ENCODE data around the gene IDH3G. TPM values are rescaled to one million over a fixed set of nuclear protein-coding genes. Genes with fewer than 3 reads are reported as not detected.

Gene IDH3G
- total RNA-seq, 1 donor from 2014 or later: 41.9 TPM

DNA sequence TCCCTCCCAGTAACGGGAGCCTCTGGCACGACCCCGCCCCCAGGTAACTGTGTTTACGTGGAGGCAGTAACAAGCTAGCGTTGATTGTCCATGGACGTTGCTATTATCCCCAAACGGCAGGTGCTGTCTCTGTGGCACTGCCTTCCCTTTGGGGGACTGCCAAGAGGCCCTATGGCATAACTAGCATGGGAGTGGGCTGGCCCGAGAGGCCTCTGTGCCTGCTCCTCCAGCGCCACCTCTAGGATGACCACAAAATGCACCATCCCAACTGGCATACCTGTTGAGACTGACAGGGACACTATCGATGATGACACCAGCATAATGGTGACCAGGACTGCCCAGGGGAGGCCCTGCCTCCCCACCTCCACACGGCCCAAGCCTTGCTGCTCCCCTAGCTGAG, 11.9 kb downstream of the IDH3G start:
- H3K79me2 ChIP-seq (ENCODE audit: insufficient read depth, low read length): no peaks in the 10 kb centered on the region
- H3K4me3 ChIP-seq (ENCODE audit: insufficient read depth, low read depth, low read length): no peak overlapping the region
- H3K4me1 ChIP-seq (ENCODE audit: insufficient read depth, low read length): no peaks in the 10 kb centered on the region
- DNase-seq (ENCODE audit: low read depth) (no peak), FAIRE-seq (no peak)
- H4K20me1 ChIP-seq (ENCODE audit: insufficient read depth, low read length): no peaks in the 10 kb centered on the region
- H3K27me3 ChIP-seq (ENCODE audit: insufficient read depth, low read length): no peaks in the 10 kb centered on the region
- no peak overlapping the region for H2AFZ ChIP-seq (ENCODE audit: low read depth, low read length)
- H3K36me3 Mint-ChIP-seq (ENCODE audit: low read depth, unreplicated experiment): no peaks in the 10 kb centered on the region
- no peak overlapping the region for H3K9ac ChIP-seq (ENCODE audit: low read length)
- no peaks in the 10 kb centered on the region for H3K27me3 Mint-ChIP-seq (ENCODE audit: low read depth, unreplicated experiment)
- no peak overlapping the region for H3K4me3 Mint-ChIP-seq (ENCODE audit: unreplicated experiment)
- no peak for TF ChIP-seq EZH2 (IDR thresholded peaks at IDR 0.05; ENCODE audit: insufficient read depth, low read length)
- no peak for TF ChIP-seq CTCF (IDR thresholded peaks at IDR 0.05; ENCODE audit: insufficient read depth, low read depth, low read length)
- H3K9me3 ChIP-seq (ENCODE audit: insufficient read depth, low read depth, low read length): no peaks in the 10 kb centered on the region
- H3K9me3 Mint-ChIP-seq (ENCODE audit: unreplicated experiment): no peaks in the 10 kb centered on the region
- H3K4me1 Mint-ChIP-seq (ENCODE audit: low read depth, unreplicated experiment): no peaks in the 10 kb centered on the region
- H3K27ac ChIP-seq (ENCODE audit: low read depth, low read length): no peak overlapping the region
- H3K4me2 ChIP-seq (ENCODE audit: low read length): no peak overlapping the region
- H3K27ac Mint-ChIP-seq (ENCODE audit: unreplicated experiment): no peak overlapping the region
- H3K36me3 ChIP-seq (ENCODE audit: insufficient read depth, low read length): no peaks in the 10 kb centered on the region

- Mint-ChIP-seq H3K27me3 (ENCODE audit: low read depth, unreplicated experiment) (no peaks in the 10 kb centered on the region), H3K9me3 (ENCODE audit: unreplicated experiment) (no peaks in the 10 kb centered on the region), H3K4me3 (ENCODE audit: unreplicated experiment) (no peak overlapping the region), H3K4me1 (ENCODE audit: low read depth, unreplicated experiment) (no peaks in the 10 kb centered on the region), H3K27ac (ENCODE audit: unreplicated experiment) (no peak overlapping the region), H3K36me3 (ENCODE audit: low read depth, unreplicated experiment) (no peaks in the 10 kb centered on the region)
- Histone ChIP-seq H3K4me3 (ENCODE audit: insufficient read depth, low read depth, low read length) (no peak overlapping the region), H3K4me2 (ENCODE audit: low read length) (no peak overlapping the region), H3K27ac (ENCODE audit: low read depth, low read length) (no peak overlapping the region), H3K79me2 (ENCODE audit: insufficient read depth, low read length) (no peaks in the 10 kb centered on the region), H3K4me1 (ENCODE audit: insufficient read depth, low read length) (no peaks in the 10 kb centered on the region), H3K36me3 (ENCODE audit: insufficient read depth, low read length) (no peaks in the 10 kb centered on the region), H3K9me3 (ENCODE audit: insufficient read depth, low read depth, low read length) (no peaks in the 10 kb centered on the region), H3K9ac (ENCODE audit: low read length) (no peak overlapping the region), H3K27me3 (ENCODE audit: insufficient read depth, low read length) (no peaks in the 10 kb centered on the region), H4K20me1 (ENCODE audit: insufficient read depth, low read length) (no peaks in the 10 kb centered on the region), H2AFZ (ENCODE audit: low read depth, low read length) (no peak overlapping the region)
- FAIRE-seq (no peak), DNase-seq (ENCODE audit: low read depth) (no peak)
- TF ChIP-seq CTCF (IDR thresholded peaks at IDR 0.05; ENCODE audit: insufficient read depth, low read depth, low read length) (no peak), EZH2 (IDR thresholded peaks at IDR 0.05; ENCODE audit: insufficient read depth, low read length) (no peak)
Measured at GRCh38 chrX:153781428-153782047, 12.6 kb downstream of the IDH3G start.

GRCh38 chrX:153780678-153781427, 13.3 kb downstream of the IDH3G start, which contains the start of gene SRPK3:
SRPK3 (plus strand) TSS chrX:153781041; CDS start chrX:153781087, 46 bp downstream.
- no peaks in the 10 kb centered on the region for H3K36me3 ChIP-seq (ENCODE audit: insufficient read depth, low read length)
- no peak for TF ChIP-seq EZH2 (IDR thresholded peaks at IDR 0.05; ENCODE audit: insufficient read depth, low read length)
- TF ChIP-seq CTCF (IDR thresholded peaks at IDR 0.05; ENCODE audit: insufficient read depth, low read depth, low read length): no peak
- Mint-ChIP-seq H3K9me3 (ENCODE audit: unreplicated experiment) (no peaks in the 10 kb centered on the region), H3K4me3 (ENCODE audit: unreplicated experiment) (no peak within 1 kb of the TSS), H3K4me1 (ENCODE audit: low read depth, unreplicated experiment) (no peaks in the 10 kb centered on the region), H3K27ac (ENCODE audit: unreplicated experiment) (no peak within 1 kb of the TSS), H3K27me3 (ENCODE audit: low read depth, unreplicated experiment) (no peaks in the 10 kb centered on the region), H3K36me3 (ENCODE audit: low read depth, unreplicated experiment) (no peaks in the 10 kb centered on the region)
- DNase-seq (ENCODE audit: low read depth): no peak
- no peak within 1 kb of the TSS for H3K27ac ChIP-seq (ENCODE audit: low read depth, low read length)
- H2AFZ ChIP-seq (ENCODE audit: low read depth, low read length): no peak within 1 kb of the TSS
- no peaks in the 10 kb centered on the region for H3K27me3 ChIP-seq (ENCODE audit: insufficient read depth, low read length)
- no peak within 1 kb of the TSS for H3K4me2 ChIP-seq (ENCODE audit: low read length)
- H3K79me2 ChIP-seq (ENCODE audit: insufficient read depth, low read length): no peaks in the 10 kb centered on the region
- no peak within 1 kb of the TSS for H3K9ac ChIP-seq (ENCODE audit: low read length)
- no peaks in the 10 kb centered on the region for H4K20me1 ChIP-seq (ENCODE audit: insufficient read depth, low read length)
- FAIRE-seq: no peak
- no peak within 1 kb of the TSS for H3K4me3 ChIP-seq (ENCODE audit: insufficient read depth, low read depth, low read length)
- no peaks in the 10 kb centered on the region for H3K4me1 ChIP-seq (ENCODE audit: insufficient read depth, low read length)
- H3K9me3 ChIP-seq (ENCODE audit: insufficient read depth, low read depth, low read length): no peaks in the 10 kb centered on the region

All from astrocyte (in vitro differentiated cells and primary cell).